DMS 273 (cell line): ENCODE data around the gene SET.
"Not testable (repeated sequence)": the region's sequence is repeated elsewhere in the genome, so short reads cannot be mapped to it uniquely, and the experiment has no call there.

ENCODE experiments used
- DNase-seq: peaks from one replicate; lab custom pipeline; 2025; ENCODE audit not compliant: unreplicated experiment; lab: John Stamatoyannopoulos, UW

Gene SET

GRCh38 chr9:128685636-128686489 lies 3.2 kb upstream of the SET start:
- DNase-seq, result no peak

- no peak for DNase-seq
Measured at GRCh38 chr9:128687453-128687852, 1.6 kb upstream of the SET start.

DNA sequence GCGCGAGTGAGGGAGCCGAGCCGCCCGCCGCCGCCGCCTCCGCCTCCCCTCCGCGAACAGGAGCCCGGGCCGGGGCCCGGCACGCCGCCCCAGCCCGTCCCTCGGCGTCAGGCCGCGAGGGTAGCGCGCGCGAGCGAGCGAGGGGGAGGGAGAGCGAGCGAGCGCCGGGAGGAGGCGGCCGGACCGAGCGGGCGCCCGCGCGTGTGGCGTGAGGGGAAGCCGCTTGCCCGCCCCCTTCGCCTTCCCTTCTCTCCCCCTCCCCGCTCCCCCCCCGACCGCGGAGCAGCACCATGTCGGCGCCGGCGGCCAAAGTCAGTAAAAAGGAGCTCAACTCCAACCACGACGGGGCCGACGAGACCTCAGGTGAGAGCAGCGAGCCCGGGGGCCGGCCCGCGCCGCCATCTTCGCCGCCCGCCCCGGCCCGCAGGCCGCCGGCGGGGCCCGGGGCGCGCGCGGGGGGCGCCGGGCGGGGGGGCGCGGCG lies 312 bp downstream of the SET start:
- DNase-seq, result no peak

DNA sequence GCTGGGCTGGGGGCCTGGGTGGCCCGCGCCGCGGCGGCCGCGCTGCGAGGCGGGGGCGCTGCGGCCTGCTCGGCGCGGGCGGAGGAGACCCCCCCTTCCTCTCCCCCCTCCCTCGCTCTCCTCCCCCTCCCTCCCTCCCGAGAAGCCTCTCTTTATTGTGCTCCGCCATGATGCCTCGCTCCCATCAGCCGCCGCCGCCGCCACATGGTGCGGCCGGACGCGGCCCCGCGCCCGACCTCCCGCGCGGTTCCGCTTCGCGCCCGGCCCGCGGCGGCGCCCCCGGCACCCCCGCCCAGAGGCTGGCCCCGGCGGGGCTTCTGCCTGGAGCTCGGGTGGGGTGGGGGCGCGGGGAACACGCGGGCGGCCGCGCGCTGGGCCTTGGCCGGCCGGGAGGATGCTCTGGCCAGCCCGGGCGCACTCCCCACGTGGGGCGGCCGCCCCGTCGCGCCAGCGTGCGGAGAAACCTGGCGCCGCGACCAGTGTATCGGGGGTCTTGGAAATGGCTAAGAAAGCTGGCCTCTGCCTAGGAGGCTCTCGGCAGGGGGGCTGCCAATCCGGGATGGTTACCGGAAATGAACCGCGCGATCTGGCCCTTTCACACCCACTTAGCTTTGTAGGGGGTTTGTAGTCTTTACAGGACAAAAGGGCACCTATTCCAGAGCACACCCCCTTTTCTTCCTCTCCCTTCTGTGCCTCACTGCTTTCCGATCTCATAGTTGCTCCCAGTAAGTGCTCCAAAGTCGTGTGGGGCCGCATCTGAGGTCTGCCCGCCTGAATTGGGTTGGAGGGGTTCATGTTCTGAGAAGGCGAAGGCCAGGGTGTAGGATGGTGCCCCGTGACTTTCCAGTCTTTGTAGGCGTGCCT lies 1.0 kb downstream of the SET start:
- DNase-seq, result peak; percentile 70

GRCh38 chr9:128690684-128691034 lies 1.6 kb downstream of the SET start:
- no peak for DNase-seq

- not testable (repeated sequence) for DNase-seq
Measured at GRCh38 chr9:128693738-128694137, 4.7 kb downstream of the SET start.

- no peak for DNase-seq
Measured at GRCh38 chr9:128694344-128694743, 5.3 kb downstream of the SET start.

DNA sequence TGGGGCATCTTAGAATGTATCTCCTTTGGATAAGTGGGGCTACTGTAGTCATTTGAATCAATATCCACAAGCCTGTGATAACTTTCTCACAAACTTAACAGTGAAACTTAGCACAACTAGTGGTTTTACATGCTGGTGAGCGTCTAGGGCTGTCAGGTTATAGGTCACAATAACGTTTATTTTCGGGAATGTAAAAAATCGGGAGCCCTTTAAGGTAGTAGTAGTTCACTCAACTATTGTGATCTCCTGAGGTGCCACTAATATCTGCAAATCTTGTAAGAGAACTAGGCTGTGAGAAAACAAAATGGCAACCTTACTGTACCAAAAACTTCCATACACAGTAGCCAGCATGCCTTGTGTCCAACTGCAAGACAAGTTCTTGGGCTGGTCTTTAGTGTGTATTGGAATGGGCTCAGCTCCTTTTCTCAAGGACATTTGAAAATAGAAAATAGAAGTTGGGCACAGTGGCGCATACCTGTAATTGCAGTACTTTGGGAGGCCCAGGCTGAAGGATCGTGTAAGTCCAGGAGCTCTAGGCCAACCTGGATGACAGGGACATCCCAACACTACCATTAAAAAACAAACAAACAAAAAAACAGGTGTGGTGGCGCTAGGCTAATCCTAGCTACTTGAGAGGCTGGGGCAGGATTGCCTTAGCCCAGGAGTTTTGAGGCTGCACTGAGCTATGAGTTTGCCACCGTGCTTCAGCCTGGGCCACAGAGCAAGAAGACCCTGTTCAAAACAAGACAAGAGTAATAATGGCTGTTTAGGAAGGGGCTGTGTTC lies 8.1 kb downstream of the SET start:
- no peak for DNase-seq

DNA sequence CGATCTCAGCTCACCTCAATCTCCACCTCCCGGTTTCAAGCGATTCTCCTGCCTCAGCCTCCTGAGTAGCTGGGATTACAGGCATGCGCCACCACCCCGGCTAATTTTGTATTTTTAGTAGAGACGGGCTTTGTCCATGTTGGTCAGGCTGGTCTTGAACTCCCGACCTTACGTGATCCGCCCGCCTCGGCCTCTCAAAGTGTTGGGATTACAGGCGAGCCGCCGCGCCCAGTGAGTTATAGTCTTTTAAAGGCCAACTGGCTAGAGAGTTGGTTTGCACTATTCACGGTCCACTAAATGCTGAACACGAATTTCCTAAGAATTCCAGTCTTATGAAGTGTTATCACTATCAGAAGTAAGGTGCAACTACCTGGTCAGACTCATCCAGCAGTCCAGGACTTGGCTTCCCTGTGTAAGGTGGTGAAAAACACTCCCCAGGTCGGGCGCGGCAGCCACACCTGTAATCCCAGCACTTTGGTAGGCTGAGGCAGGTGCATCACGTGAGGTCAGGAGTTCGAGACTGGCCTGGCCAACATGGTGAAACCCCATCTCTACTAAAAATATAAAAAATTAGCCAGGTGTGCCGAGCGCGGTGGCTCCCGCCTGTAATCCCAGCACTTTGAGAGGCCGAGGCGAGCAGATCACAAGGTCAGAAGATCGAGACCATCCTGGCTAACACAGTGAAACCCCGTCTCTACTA lies 10.2 kb downstream of the SET start:
- not testable (repeated sequence) for DNase-seq

GRCh38 chr9:128701227-128701854 lies 12.3 kb downstream of the SET start:
- no peak for DNase-seq

GRCh38 chr9:128702445-128702948 lies 13.5 kb downstream of the SET start, which contains the start of gene PKN3:
PKN3 (plus strand) TSS chr9:128702503; CDS start chr9:128702916, 413 bp downstream.
- DNase-seq, result peak; percentile 94

DNA sequence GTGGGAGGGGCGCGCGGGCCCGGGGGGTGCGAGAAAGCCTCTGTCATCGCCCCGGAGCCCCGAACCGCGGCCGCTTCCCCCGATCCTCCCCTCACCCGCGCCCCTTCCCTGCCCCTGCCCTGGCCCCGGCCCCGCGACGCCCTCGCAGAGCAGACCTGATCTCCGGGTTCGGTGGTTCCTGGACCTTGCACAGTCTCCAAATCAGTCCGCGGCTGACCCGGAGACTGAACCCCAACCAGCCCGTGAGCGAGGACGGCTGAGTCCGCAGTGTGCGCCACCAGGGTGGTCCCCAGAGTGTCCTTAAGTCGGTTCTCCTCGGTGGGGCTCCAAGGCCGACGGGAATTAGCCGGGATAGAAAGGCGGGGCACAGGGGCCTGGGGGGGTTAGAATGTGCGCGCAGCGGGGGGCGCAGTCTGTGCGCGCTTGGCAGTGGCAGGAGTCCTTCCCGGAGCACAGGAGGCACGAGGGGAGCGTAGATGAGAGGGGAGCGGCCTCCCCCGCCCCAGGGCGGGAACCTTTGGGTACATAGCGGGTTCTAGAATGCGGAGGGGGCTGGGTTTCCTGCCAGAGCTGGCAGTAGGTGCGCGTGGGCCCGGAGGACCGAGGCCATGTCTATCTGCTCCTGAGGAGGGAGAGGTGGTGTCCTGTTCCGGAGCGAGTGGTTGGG lies 14.1 kb downstream of the SET start:
- no peak for DNase-seq

DNA sequence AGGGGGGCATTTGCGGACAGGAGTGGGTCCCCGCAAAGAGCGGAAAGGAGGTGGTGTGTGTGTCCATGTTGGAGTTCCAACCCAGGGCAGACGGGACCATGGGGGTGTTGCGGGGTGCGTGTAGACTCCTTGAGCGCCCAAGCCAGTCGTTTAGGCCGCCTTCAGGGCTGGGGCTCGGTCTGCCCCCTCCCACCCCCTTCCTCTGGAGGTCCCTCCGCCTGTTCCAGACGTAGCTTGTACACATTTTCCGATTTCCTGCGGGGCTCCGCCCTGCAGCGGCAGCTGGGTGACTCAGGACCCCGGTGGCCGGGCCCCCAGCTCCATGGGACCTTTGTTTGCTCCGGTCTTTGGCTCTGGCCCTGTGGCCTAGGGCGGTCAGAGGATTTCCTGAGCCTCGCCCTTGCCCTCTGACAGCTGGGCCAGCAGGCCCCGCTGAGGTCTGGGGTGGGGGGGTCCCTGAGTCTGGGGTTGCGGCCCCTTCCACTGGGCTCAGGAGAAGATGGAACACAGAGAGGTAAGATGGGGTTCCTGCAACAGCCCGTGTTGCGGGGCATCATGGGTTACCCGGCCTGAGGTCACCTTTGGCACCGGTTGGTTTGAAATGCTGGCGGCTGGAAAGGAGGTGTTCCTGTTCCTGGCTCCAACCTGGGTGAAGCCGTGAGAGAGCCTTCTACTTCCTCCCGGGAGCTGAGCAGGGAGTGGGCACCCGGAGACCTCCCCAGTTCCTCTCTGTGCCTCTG lies 14.8 kb downstream of the SET start:
- DNase-seq, result no peak

DNA sequence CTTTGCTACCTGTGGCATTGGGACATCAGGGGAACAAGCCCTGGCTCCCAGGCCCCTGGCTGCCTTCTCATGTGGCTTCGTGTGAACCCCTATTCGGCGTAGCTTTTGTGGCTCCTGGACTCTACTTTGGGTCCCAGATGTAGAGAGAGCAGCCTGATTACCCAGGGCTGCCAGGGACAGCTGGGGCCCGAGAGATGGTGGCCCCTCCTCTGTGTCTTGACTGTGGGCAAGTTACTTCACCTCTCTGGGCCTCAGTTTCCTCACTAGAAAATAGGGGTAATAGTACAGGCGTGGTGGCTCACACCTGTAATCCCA lies 15.3 kb downstream of the SET start:
- DNase-seq, result no peak

- DNase-seq, result no peak
Measured at GRCh38 chr9:128705051-128705965, 16.3 kb downstream of the SET start.

GRCh38 chr9:128706045-128706444 lies 17.0 kb downstream of the SET start:
- no peak for DNase-seq

DNA sequence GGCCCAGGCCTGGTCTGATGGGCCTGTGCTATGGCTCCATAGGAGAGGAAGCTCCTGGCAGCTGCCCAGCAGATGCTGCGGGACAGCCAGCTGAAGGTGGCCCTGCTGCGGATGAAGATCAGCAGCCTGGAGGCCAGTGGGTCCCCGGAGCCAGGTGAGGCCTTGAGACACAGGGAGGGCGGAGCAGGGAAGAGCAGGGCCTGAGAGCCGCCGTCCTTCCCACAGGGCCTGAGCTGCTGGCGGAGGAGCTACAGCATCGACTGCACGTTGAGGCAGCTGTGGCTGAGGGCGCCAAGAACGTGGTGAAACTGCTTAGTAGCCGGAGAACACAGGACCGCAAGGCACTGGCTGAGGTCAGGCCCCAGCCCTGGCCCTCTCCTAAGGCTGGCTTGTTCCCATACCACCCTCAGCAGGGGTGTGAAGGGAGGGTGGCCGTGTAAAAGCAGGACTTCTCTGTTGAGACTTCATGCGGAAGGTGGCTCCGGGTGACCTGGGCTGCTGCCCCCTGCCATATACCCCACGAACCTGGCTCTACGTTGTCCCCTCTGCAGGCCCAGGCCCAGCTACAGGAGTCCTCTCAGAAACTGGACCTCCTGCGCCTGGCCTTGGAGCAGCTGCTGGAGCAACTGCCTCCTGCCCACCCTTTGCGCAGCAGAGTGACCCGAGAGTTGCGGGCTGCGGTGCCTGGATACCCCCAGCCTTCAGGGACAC lies 17.8 kb downstream of the SET start:
- no peak for DNase-seq
